Fibroblast of skin of left biceps (primary cell): Measurements from ENCODE around the gene TRIM45.
"Not testable (repeated sequence)": the region's sequence is repeated elsewhere in the genome, so short reads cannot be mapped to it uniquely, and the experiment has no call there.

Experiments used
- DNase-seq, 2 experiments: peaks; one replicate each; pipeline ENCODE4 v3.0.0-alpha.2; 2013; ENCODE audit warnings: low read depth in 2 of 2

The TRIM45 gene, protein sequence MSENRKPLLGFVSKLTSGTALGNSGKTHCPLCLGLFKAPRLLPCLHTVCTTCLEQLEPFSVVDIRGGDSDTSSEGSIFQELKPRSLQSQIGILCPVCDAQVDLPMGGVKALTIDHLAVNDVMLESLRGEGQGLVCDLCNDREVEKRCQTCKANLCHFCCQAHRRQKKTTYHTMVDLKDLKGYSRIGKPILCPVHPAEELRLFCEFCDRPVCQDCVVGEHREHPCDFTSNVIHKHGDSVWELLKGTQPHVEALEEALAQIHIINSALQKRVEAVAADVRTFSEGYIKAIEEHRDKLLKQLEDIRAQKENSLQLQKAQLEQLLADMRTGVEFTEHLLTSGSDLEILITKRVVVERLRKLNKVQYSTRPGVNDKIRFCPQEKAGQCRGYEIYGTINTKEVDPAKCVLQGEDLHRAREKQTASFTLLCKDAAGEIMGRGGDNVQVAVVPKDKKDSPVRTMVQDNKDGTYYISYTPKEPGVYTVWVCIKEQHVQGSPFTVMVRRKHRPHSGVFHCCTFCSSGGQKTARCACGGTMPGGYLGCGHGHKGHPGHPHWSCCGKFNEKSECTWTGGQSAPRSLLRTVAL

DNA sequence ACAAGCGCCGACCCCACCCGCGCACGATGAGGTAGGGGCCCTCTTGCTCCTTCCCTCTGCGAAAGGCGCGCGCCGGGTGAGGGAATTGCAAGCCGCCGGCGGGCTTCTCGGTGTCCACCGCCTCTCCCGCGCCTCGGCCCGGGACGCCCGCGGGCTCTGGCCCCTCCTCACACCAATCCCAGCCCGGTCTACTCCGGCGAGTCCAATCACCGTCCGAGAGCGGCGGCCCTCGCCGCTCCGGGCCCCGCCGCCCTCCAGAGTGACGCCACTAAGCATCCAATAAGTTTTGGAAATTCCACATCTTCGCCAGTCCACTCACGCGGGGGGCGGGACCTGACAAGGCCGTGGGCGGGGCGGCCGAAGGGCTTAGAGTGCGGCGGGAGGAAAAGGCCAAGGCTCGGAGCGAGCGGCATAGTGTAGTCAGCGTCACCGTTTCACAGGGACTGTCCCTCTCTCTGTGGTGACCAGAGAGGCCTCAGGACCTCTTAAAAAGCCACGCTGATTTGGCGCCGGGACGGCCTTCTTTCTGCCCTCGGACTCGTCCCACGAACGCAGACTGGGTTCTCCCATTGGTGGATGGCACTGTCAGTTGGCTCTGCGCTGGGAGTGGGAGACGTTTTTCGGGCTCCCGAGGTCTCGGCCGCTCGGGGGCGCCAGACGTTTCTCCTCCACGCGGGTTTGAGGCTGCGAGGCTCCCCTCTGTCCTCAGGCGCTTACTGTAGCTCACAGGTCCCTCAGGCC, at the start of gene TRIM45:
Gene TRIM45, minus strand, starts transcription at position 161 of the 741 bp plus-strand sequence. CDS start 548 bp downstream, outside the sequence.
- DNase-seq: peak; percentile 88 to 91

DNA sequence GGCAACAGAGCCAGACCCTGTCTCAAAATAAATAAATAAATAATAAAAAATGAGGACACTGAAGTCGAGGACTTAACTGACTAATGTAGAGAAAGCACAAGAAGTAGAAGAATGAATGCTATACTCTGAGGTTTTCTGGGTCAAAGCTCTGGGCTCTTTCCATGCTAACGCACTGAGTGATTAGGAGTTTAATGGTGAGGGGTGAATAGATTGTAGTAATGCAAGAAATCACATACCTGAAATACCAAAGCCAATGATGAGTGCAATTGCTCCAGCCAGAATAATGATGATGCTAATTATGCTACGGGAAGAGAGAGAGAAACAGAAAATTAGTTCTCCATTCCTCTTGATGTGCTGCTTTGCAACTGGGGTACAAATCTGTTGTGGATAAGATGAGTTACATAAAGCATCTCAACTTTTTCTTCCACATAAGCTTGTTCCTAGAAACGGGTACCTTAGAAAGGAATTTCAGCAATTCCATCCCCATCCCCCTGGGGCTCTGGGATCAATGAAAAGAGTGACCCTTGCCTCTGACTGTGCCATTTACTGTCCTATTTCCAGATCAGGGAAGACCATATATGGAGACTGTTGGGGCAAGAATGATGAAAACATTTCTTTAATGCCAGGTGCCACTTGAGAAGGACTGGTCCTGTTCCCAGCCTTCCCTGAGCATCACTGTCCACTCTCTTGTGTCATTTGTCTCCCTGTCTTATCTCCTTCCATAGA, 48.5 kb upstream of the TRIM45 start:
- DNase-seq: no peak

DNA sequence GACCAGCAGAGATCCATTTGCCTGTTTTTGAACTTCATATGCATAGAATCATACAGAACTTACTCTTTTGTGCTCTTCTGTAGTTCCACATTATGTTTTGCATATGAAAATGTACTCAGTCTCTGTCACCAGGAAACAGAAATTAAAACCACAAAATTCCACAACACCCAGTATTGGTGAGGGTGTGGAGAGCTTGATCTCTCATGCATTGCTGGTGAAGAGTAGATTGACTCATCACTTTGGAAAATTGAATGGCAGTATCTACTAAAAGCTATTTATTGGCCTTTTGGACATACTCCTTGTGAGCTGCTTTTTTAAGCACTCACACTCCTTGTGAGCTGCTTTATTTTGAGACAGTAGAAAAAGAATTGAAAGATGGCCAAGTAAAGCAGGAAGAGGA, 45.9 kb upstream of the TRIM45 start:
- DNase-seq: no peak

DNA sequence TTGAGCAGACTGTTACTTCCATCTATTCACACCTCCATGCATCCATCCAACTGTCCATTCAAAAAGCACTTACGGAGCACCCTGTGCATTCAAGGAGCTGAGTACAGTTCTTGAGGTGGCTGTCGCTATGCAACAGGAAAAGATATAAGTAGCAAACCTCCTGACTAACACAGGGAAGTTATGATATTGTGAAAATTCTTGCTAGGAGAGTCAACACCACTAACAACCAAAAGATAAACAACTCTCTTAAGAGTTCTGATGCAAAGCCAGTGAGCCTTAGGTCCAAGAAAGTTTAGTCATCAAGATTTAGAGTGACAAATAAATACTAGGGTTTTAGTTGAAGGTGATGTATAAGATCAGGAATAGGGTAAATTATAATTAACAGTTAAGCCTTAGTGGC, 44.5 kb upstream of the TRIM45 start:
- no peak for DNase-seq

DNA sequence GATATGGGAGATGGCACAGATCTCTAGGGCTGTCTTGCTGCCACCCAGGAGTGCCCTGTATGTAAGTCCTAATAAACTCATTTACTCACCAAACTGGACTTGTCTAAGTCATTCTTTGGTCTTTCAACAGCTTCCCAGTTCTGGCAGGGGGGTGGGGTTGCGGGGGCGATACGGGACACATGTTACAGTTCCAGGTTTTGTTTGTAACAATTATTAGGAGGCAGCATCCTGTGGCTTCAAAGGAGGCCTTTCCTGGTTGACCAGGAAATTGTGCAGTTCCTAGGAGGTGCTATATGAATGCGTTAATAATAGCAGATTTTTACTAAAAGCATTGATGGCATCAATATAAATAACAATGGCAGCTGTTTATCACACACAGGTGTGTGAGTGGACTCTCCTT, 42.7 kb upstream of the TRIM45 start:
- DNase-seq: no peak

DNA sequence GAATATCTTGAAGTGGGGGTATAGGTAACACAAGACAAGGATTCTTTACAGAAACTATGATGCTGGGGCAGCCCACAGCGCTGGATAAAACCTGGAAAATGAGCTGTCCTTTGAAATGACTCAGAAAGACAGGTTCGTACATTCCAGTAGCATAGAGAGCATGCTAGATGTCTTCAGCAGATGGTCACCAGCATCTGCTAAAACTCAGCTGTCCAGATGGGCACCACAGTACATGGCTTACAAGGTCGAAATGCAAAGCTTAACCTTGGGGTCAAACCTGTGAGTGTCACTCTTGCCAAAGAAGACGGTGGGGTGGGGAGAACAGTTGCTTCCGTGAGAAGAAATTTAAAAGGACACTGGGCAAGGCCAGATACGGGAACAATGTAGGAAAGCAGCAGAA, 41.3 kb upstream of the TRIM45 start:
- no peak for DNase-seq

DNA sequence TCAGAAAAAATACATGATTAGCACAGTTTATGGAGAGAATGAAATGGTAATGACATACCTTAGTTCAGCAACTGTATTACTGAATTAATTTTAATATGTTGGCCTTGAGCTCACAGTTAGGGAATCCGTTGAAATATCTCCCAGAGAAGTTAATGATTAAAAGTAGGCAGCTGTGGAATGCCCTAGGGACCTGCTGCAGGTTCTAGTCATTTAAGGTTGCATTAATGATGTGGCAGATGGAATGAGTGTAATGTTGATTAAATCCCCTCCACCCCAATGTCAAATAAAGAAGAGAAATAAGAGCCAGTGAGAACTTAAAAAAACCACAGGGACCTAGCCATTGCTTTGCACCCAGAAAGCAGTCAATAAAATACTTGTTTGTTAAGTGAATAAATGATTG, 40.3 kb upstream of the TRIM45 start:
- DNase-seq: no peak

DNA sequence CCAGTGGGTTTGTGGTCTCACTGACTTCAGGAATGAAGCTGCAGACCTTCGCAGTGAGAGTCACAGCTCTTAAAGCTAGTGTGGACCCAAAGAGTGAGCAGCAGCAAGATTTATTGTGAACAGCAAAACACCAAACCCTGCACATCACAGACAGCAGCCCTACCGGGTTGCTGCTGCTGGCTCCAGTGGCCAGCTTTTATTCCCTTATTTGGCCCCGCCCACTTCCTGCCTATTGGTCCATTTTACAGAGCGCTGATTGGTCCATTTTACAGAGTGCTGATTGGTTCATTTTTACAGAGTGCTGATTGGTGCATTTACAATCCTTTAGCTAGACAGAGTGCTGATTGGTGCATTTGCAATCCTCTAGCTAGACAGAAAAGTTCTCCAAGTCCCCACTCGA, 29.8 kb upstream of the TRIM45 start:
- DNase-seq: not testable (repeated sequence)

DNA sequence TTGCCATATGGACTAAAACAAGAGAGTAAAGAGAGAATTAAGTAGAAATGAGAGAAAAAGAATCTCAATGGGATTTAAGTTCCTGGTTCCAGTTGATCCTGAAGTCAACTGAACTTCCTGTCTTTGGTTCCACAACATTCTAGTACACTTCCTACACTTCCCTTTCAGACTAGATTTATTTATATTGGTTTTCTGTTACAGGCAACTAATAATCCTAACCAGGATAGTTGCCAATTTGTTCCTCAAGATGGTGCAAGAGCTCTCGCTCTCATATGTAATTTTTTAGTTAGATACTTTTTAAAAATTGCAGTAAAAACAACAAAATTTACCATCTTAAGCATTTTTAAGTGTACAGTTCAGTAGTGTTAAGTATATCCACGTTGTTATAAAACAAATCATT, 28.8 kb upstream of the TRIM45 start:
- DNase-seq: no peak

DNA sequence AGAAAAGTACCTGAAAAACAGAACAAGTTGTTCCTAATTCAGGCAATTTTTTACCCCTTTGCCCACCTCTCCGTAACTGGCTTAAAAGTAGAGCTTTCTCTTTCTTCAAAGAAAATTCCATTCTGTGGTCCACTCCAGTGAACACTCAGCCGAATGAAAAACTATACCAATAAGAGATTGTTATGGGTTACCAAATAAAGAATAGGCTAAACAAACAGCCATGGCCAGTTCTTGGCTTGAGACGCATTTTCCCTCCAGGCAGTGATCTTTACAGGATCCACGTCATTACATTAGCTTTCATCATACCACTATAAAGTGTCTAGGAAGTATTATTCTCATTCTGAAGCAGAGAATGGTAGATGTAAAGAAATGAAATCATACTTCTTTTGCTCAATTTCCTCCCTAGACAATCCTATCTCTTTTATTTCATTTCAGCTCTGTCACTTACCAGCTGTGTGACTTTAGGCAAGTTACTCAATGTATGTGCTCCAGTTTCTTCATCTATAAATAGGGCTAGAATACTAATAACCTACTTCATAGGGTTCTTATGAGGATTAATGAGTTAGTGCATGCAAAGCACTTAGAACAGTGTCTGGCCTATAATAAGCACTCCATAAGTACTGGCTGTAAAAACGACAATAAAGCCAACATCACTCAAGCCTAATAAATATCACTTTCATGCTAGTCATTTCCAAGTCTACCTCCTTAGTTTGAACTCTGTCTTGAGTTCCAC, 26.5 kb upstream of the TRIM45 start:
- no peak for DNase-seq

DNA sequence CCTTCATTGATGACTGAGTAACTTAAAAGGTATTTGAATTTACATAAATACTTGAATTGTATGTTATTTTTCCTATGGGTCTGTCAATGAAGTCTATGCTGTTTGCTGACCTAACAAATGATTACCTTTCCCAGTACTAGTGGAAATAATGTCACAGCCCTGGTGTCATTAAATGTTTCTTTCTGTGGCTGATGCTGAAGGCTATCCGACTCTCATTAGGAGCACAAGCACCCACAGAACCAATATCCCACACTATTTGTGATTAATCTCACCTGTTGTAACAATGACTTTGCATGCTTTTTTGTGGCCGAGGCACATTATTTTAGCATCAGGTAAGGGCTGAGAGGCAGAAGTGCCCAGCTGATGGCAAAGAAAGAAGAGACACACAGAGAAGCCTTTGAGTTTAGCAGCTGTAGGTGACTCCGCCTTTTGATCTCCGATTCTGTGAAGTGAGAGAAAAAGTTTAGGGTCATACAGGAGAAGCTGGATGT, 25.8 kb upstream of the TRIM45 start:
- no peak for DNase-seq

DNA sequence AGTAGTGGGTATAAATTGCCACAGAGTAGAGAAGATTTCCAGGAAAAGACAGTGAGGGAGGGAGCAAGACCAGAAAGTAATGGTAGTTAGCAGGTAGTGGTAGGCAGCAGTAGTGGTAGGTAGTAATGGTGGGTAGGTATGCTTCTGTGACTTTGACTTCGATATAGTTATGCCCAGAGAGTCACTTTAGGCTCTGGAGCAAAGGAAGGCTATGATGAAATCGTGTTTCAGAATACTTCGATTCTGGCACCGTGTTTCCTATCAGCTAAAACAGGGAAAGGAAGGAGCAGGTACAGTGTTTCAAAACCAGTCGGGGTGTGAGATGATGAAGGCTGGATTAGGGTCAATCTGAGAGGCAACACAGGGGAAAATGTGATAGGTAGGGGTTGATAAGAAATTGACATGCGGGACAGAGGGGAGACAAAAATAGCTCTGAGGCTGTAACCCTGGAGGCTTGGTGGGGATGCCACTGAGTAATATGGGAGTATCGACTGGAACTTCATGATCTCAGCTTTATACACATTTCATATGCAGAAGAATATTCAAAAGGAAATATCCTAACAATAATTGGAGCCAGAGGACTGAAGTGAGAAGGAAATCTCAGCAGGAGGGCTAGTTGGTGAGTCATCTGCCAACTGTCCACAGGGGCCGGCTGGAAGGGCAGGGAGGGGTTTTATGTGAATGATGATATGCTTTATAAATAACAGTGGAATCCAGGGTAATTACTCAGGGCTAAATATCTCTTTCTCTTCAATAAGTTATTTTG, 25.2 kb upstream of the TRIM45 start:
- peak; percentile 90 to 92 for DNase-seq

DNA sequence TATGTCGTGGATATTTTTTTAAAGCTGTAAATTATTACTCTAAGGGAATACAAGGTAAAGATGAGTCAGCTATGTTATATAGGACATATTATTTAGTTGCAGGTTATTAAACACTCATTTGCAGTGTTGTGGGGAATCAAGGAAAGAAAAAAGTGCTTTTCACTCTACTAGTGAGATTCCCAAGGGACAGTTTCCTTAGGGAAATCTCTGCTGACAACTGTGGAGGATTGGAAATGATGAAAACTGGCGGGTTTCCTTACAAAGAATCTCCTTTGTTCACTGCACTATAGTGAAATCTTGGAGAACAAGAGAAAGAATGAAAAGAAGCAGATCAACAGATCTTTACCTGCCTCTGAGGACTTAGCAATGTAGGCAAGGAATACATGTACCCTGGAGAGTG, 24.5 kb upstream of the TRIM45 start:
- DNase-seq: no peak

DNA sequence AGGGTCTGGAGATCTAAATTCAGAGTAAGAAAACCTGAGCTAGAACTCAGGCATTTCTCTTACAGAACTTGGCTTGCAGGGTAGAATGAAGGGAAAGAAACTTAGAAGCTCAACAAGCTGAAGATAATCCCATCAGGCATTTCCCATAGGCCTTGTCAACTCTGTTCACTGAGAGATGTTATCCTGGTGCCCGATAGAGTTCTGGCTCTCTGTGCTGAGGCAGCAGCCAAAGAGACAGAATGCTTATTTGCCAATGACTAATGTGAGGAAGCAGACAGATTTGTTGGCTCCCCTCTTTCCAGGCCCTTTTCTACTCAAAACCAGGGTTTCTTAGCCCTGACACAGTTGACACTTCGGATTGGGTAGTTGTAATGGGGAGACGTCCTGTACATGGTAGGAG, 22.3 kb upstream of the TRIM45 start:
- DNase-seq: no peak

DNA sequence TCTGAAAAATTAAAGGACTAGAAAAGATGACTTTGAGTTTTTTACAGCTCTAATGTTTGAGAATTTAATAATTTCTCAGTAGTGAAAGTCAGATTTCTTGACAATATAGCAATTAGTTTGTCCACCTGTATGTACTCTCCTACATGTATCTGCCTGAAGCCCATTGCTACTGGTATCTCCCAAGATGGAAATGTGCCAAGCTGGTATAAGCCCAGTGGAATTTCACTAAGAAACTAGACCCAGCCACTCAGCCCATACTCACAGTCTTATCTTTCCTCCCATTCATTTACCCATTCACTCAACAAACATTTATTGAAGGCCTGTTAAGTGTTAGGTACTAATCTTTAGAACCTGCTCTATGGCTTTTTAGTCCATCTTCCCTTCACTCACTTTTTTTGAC, 21.6 kb upstream of the TRIM45 start:
- DNase-seq: no peak

DNA sequence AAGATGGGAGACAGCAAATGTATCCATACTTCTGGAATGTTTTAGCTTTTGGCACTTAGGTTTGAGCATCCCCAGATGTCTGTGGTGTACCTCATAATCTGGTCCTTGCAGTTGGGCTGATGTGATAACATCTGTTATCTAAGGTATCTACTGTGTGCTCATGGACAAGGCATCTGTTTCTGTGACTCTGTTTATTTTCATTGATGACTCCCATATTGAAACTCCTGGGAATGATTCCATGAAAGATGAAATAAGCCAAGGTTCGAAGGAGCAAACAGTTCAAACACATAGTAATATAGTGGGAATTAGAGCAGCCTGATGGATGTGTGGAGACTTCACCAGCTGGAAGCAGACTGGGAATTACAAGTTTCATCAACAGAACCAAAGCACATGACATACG, 20.7 kb upstream of the TRIM45 start:
- DNase-seq: peak; percentile 79 to 84

DNA sequence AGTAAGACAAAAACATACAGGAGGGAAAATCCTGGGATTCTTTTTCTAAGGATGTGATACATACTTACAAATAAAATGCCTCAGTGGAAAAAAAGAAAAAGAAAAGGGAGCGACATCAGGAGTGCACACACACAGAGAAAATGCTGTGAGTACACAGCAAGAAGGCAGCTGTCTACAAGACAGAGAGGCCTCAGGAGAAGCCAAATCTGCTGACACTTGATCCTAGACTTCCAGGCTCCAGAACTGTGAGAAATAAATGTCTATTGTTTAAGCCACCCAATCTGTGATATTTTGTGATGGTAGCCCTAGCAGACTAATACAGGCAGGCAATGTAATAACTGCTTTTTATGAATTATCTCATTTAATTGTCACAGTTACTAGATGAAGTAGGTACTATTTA, 17.0 kb upstream of the TRIM45 start:
- no peak for DNase-seq

DNA sequence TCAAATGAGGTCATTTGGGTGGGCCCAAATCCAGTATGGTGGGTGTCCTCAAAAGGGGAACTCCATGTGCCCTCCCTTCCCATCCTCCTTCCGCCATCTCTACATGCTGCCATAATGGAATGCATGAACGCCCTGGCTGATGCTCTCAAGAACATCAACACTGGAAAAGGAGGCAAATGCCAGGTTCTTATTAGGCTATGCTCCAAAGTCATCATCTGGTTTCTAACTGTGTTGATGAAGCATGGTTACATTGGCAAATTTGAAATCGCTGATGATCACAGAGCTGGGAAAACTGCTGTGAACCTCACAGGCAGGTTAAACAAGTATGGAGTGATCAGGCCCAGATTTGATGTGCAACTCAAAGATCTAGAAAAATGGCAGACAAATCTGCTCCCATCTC, 16.6 kb upstream of the TRIM45 start:
- no peak for DNase-seq

DNA sequence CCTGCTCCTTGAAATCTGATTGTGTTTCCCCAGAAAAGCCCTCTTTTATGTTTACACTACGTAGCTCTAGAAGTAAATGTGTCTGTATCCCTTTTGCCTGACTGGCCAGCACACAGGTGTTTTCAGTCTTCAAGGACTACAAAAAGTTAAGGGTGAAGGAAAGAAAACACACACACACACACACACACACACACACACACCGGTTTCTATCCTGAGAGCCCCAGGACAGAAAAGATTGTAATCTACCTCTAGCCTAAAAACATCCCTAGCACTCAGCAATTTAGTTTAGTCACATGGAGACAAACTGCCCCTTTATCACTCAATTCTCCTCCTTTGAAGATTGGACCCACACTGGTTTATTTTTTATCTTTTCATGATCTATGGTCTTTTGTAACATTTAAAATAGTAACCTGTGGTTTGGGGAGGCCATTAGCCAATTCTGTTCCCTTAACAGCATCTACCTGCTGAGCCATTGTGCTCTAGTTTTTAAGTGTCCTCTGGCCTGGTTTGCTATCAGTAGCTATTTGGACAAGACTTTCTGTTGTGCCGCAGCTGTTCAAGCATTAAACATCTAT, 15.8 kb upstream of the TRIM45 start:
- no peak for DNase-seq

DNA sequence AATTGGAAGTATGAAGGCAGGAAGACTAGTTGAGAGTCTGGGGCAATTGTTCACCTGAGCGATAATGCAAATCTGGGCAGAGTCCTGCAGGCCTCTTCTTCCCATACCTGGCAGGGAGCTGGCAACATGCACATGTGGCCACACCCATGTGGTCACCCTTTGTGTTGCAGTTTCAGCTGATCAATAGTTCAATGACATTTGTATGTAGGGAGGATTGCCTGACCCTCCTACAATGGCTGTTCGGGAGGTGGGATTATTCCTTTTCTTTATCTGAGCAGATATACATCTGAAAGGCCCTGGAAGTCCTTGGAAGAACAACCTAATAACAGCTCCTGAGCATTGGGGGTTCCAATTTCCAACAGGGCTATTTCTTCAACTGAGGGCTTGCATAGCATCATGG, 15.2 kb upstream of the TRIM45 start:
- no peak for DNase-seq
